ENCODE results near the gene ZRANB3. TPM values are rescaled to one million over a fixed set of nuclear protein-coding genes. Genes with fewer than 3 reads are reported as not detected.

ZRANB3 gene
- total RNA-seq, 1 donor from 2014 or later, result 7.0 TPM

DNA sequence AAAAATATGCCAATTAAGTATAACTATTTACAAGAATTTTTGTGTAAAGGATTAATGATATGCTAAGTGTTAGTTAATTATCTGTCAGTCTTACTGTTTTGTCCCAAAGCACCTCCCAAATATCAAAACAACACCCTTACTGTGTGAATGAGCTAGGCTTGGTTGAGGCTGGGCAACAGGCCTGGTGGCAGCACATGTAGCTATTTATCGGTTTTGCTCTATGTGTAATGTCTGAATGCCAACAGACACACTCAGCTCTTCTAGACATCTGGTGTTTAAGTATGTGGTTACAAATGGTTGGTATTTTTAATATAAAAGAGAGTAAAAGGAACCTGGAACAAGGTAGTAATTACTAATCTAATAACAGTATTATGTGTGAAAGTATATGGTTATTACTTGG, 303.6 kb downstream of the ZRANB3 start:
- Mint-ChIP-seq H3K4me3 (ENCODE audit: unreplicated experiment) (no peak overlapping the region), H3K27me3 (ENCODE audit: low read depth) (no peaks in the 10 kb centered on the region), H3K9me3 (ENCODE audit: low read depth) (no peaks in the 10 kb centered on the region), H3K4me1 (ENCODE audit: low read depth) (no peaks in the 10 kb centered on the region), H3K27ac (ENCODE audit: unreplicated experiment) (no peak overlapping the region), H3K36me3 (ENCODE audit: low read depth) (no peaks in the 10 kb centered on the region)
- DNase-seq (ENCODE audit: low spot score), result no peak
- TF ChIP-seq, protein P1, sequence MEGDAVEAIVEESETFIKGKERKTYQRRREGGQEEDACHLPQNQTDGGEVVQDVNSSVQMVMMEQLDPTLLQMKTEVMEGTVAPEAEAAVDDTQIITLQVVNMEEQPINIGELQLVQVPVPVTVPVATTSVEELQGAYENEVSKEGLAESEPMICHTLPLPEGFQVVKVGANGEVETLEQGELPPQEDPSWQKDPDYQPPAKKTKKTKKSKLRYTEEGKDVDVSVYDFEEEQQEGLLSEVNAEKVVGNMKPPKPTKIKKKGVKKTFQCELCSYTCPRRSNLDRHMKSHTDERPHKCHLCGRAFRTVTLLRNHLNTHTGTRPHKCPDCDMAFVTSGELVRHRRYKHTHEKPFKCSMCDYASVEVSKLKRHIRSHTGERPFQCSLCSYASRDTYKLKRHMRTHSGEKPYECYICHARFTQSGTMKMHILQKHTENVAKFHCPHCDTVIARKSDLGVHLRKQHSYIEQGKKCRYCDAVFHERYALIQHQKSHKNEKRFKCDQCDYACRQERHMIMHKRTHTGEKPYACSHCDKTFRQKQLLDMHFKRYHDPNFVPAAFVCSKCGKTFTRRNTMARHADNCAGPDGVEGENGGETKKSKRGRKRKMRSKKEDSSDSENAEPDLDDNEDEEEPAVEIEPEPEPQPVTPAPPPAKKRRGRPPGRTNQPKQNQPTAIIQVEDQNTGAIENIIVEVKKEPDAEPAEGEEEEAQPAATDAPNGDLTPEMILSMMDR (IDR thresholded peaks at IDR 0.05), result no peak

DNA sequence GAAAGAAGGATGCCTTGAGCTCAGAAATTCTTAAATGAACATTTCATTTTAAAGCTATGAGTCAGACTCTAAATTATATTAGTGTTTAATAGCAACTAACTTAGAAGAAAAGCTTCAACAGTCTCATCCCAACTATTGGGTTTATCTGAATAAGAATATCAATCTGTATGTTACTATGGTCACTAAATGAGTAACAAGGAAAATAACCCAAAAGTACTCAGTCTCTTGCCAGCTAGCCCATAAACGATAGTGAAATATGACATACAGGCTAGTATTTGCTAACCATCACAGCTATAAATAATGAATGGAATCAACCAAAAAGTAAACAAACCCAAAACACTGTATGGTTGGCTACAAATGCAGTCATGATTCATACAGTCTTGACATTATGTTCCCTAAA, 304.1 kb downstream of the ZRANB3 start:
- no peaks in the 10 kb centered on the region for H3K27me3 Mint-ChIP-seq (ENCODE audit: low read depth)
- H3K4me3 Mint-ChIP-seq (ENCODE audit: unreplicated experiment), result no peak overlapping the region
- TF ChIP-seq, protein P1 (IDR thresholded peaks at IDR 0.05), result no peak
- H3K27ac Mint-ChIP-seq (ENCODE audit: unreplicated experiment), result no peak overlapping the region
- H3K36me3 Mint-ChIP-seq (ENCODE audit: low read depth), result no peaks in the 10 kb centered on the region
- no peak for DNase-seq (ENCODE audit: low spot score)
- no peaks in the 10 kb centered on the region for H3K9me3 Mint-ChIP-seq (ENCODE audit: low read depth)
- no peaks in the 10 kb centered on the region for H3K4me1 Mint-ChIP-seq (ENCODE audit: low read depth)

DNA sequence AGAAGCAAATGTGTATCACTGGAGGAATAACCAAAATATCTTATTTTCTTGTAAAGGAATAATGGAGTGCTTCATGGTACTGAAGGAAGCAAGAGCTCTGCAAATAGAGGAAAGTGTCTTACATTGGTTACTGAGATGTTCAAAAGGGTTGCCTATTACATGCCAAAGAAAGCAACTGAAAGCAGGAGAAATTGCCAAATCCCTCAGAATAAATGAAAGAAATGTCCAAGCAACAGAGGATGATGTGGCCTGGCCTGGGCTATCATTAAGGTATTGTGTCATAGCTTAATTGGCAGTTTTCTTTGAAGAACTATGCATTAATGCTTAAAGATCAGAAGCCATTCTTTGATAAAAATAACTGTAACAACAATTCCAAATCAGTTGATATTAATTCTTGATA, 305.2 kb downstream of the ZRANB3 start:
- Mint-ChIP-seq H3K4me3 (ENCODE audit: unreplicated experiment) (no peak overlapping the region), H3K27me3 (ENCODE audit: low read depth) (no peaks in the 10 kb centered on the region), H3K36me3 (ENCODE audit: low read depth) (no peaks in the 10 kb centered on the region), H3K9me3 (ENCODE audit: low read depth) (no peaks in the 10 kb centered on the region), H3K27ac (ENCODE audit: unreplicated experiment) (no peak overlapping the region), H3K4me1 (ENCODE audit: low read depth) (no peaks in the 10 kb centered on the region)
- DNase-seq (ENCODE audit: low spot score), result no peak
- TF ChIP-seq, protein P1 (IDR thresholded peaks at IDR 0.05), result no peak

DNA sequence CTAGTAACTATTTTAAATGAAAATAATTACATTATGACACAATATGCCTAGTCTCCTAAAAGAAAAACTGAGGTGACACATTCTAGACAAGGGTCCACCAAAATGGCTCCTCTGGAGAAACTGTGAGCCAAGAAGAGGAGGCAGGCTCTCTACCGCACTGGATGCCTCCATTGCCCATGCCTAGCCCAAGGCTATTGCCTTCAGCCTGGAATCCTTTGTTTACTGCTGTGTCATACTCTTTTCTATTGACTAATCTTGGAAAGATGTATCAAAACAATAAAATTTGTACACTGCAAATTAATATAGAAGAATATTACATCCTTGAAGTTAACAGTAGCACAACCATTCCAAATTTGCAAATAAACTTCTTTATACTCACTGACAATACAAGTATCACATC, 311.8 kb downstream of the ZRANB3 start:
- Mint-ChIP-seq H3K4me1 (ENCODE audit: low read depth) (no peaks in the 10 kb centered on the region), H3K9me3 (ENCODE audit: low read depth) (no peaks in the 10 kb centered on the region), H3K36me3 (ENCODE audit: low read depth) (peaks cover 3% of the 10 kb centered on the region), H3K27ac (ENCODE audit: unreplicated experiment) (no peak overlapping the region), H3K4me3 (ENCODE audit: unreplicated experiment) (no peak overlapping the region), H3K27me3 (ENCODE audit: low read depth) (no peaks in the 10 kb centered on the region)
- no peak for DNase-seq (ENCODE audit: low spot score)
- TF ChIP-seq, protein P1 (IDR thresholded peaks at IDR 0.05), result no peak

DNA sequence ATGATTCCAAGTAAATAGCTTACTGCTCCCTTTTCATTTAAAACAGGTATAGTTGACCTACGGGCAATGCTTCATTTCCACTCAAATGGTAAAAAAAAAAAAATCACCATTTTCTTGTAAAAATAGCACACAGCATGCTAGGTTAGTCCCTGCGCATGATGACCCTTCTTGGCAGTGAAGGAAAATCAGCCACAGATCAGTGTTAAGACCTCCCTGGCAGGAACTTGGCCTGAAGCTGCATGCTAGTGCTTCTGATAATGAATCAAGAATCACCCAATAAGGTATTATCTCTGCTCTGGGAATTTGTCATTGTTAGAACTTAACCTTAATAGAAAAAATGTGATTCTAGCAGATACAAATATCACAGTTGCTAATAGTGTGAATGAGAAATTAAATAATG, 312.6 kb downstream of the ZRANB3 start:
- Mint-ChIP-seq H3K36me3 (ENCODE audit: low read depth) (peaks cover 3% of the 10 kb centered on the region), H3K9me3 (ENCODE audit: low read depth) (no peaks in the 10 kb centered on the region), H3K4me3 (ENCODE audit: unreplicated experiment) (no peak overlapping the region), H3K27me3 (ENCODE audit: low read depth) (no peaks in the 10 kb centered on the region), H3K4me1 (ENCODE audit: low read depth) (no peaks in the 10 kb centered on the region), H3K27ac (ENCODE audit: unreplicated experiment) (no peak overlapping the region)
- DNase-seq (ENCODE audit: low spot score), result no peak
- TF ChIP-seq, protein P1 (IDR thresholded peaks at IDR 0.05), result no peak

Measured in chondrocyte (in vitro differentiated cells).